Measurements from ENCODE around the gene PHF5A.

DNA sequence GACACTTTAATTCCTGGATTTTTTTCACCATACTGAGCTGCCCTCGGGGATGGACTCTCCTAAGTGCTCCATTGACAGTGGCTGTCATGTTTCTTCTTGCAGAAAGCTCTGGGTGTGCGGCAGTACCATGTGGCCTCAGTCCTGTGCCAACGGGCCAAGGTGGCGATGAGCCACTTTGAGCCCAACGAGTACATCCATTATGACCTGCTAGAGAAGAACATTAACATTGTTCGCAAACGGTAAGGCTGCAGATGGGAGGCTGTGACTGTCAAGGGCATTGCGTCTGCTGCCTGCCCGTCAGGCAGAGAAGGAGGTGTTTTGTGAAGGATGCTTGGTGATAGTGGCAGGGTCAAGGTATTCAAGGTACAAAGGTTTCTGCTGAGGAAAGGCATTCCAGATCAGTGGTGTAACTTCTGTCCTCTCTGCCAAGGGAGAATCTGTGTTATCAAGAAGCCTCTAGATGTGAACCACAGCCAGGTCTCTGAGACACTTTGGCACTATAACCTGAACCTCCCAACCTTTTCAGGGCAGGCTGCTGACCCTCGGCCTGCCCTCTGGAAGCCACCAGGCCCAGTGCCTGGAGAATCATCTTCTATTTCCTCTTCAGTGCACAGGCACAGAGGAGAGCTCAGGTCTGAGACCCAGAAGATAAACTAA, 31.3 kb upstream of the PHF5A start:
- TF ChIP-seq, protein P1, sequence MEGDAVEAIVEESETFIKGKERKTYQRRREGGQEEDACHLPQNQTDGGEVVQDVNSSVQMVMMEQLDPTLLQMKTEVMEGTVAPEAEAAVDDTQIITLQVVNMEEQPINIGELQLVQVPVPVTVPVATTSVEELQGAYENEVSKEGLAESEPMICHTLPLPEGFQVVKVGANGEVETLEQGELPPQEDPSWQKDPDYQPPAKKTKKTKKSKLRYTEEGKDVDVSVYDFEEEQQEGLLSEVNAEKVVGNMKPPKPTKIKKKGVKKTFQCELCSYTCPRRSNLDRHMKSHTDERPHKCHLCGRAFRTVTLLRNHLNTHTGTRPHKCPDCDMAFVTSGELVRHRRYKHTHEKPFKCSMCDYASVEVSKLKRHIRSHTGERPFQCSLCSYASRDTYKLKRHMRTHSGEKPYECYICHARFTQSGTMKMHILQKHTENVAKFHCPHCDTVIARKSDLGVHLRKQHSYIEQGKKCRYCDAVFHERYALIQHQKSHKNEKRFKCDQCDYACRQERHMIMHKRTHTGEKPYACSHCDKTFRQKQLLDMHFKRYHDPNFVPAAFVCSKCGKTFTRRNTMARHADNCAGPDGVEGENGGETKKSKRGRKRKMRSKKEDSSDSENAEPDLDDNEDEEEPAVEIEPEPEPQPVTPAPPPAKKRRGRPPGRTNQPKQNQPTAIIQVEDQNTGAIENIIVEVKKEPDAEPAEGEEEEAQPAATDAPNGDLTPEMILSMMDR (IDR thresholded peaks at IDR 0.05; ENCODE audit: low read depth, low read length, missing input control) = no peak
- TF ChIP-seq TAF1 (conservative IDR thresholded peaks at IDR 0.05) (no peak), RAD21 (IDR thresholded peaks at IDR 0.05) (no peak), SP1 (IDR thresholded peaks at IDR 0.05) (no peak), YY1 (IDR thresholded peaks at IDR 0.05) (no peak), GABPA (IDR thresholded peaks at IDR 0.05 in 1 of 2, conservative IDR thresholded peaks at IDR 0.05 in 1 of 2) (no peak), FOXA1 (IDR thresholded peaks at IDR 0.05) (no peak), RXRA (IDR thresholded peaks at IDR 0.05) (no peak), JUND (IDR thresholded peaks at IDR 0.05) (no peak)
- TF ChIP-seq, protein P2, sequence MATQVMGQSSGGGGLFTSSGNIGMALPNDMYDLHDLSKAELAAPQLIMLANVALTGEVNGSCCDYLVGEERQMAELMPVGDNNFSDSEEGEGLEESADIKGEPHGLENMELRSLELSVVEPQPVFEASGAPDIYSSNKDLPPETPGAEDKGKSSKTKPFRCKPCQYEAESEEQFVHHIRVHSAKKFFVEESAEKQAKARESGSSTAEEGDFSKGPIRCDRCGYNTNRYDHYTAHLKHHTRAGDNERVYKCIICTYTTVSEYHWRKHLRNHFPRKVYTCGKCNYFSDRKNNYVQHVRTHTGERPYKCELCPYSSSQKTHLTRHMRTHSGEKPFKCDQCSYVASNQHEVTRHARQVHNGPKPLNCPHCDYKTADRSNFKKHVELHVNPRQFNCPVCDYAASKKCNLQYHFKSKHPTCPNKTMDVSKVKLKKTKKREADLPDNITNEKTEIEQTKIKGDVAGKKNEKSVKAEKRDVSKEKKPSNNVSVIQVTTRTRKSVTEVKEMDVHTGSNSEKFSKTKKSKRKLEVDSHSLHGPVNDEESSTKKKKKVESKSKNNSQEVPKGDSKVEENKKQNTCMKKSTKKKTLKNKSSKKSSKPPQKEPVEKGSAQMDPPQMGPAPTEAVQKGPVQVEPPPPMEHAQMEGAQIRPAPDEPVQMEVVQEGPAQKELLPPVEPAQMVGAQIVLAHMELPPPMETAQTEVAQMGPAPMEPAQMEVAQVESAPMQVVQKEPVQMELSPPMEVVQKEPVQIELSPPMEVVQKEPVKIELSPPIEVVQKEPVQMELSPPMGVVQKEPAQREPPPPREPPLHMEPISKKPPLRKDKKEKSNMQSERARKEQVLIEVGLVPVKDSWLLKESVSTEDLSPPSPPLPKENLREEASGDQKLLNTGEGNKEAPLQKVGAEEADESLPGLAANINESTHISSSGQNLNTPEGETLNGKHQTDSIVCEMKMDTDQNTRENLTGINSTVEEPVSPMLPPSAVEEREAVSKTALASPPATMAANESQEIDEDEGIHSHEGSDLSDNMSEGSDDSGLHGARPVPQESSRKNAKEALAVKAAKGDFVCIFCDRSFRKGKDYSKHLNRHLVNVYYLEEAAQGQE (IDR thresholded peaks at IDR 0.05) = no peak
- TF ChIP-seq, protein P3, sequence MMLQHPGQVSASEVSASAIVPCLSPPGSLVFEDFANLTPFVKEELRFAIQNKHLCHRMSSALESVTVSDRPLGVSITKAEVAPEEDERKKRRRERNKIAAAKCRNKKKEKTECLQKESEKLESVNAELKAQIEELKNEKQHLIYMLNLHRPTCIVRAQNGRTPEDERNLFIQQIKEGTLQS (IDR thresholded peaks at IDR 0.05) = no peak
- TF ChIP-seq, protein P4, sequence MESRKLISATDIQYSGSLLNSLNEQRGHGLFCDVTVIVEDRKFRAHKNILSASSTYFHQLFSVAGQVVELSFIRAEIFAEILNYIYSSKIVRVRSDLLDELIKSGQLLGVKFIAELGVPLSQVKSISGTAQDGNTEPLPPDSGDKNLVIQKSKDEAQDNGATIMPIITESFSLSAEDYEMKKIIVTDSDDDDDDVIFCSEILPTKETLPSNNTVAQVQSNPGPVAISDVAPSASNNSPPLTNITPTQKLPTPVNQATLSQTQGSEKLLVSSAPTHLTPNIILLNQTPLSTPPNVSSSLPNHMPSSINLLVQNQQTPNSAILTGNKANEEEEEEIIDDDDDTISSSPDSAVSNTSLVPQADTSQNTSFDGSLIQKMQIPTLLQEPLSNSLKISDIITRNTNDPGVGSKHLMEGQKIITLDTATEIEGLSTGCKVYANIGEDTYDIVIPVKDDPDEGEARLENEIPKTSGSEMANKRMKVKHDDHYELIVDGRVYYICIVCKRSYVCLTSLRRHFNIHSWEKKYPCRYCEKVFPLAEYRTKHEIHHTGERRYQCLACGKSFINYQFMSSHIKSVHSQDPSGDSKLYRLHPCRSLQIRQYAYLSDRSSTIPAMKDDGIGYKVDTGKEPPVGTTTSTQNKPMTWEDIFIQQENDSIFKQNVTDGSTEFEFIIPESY (IDR thresholded peaks at IDR 0.05) = no peak
- TF ChIP-seq, protein P5, sequence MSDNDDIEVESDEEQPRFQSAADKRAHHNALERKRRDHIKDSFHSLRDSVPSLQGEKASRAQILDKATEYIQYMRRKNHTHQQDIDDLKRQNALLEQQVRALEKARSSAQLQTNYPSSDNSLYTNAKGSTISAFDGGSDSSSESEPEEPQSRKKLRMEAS (IDR thresholded peaks at IDR 0.05) = no peak

Data from liver (tissue), 3 donors.